Uterus (tissue), 2 donors: ENCODE data around the gene ALDH7A1.

Experiments used
- CTCF ChIP-seq, 4 experiments: fragments of 200-600 bp in 2 of 4; fragments of 450-650 bp in 2 of 4; sonication (generic) in 2 of 4; IDR thresholded peaks; one replicate each; pipeline ENCODE4 v1.5.1; 2016 to 2019; ENCODE audit warnings: antibody characterized with exemption in 4 of 4, mild to moderate bottlenecking in 2 of 4, moderate library complexity in 1 of 4
- POLR2A ChIP-seq, 2 donors: fragments of 450-650 bp; IDR thresholded peaks; one replicate each; pipeline ENCODE4 v1.6.1; 2016; ENCODE audit warnings: antibody characterized with exemption in 2 of 2, mild to moderate bottlenecking in 1 of 2, moderate library complexity in 1 of 2

DNA sequence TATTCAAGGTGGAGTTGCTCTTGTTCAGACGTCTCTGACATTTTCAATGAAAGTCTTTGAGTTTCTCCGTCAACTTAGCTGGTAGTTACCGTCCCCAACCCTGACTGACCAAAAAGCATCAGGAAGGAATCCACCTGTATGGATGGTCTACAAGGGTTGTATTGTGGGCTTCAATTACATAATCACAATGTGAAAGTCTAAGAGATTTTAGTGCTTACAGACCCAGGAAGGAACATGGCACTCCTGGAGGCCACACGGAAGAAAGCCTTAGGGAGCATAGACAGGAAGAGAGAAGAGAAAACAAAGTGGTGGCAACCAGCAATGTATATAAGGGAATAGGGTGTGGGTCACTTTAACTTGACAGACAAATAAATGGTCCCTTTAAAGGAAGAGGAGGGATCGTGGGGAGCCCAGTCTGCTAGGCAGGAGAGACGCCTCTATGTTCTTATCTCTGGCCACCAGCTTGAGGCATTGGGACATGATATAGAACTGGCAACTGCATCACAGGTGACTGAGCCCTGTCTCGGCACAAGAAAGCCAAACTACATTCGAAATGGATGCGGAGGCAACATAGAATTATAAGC, 80.4 kb downstream of the ALDH7A1 start:
- TF ChIP-seq CTCF (IDR thresholded peaks at IDR 0.05): no peak
- no peak for TF ChIP-seq POLR2A (IDR thresholded peaks at IDR 0.05)
